ENCODE measurements around the gene CCDC149. TPM values are rescaled to one million over a fixed set of nuclear protein-coding genes. Genes with fewer than 3 reads are reported as not detected.
A peak's percentile ranks its signal among the peaks of the same experiment; 100 is the strongest.

CCDC149 gene
- total and polyA plus RNA-seq, 2 of the 8 experiments (the other 6 are each of a cell fraction or from before 2014, with no cell fraction given) = 2.2 to 5.6 TPM

DNA sequence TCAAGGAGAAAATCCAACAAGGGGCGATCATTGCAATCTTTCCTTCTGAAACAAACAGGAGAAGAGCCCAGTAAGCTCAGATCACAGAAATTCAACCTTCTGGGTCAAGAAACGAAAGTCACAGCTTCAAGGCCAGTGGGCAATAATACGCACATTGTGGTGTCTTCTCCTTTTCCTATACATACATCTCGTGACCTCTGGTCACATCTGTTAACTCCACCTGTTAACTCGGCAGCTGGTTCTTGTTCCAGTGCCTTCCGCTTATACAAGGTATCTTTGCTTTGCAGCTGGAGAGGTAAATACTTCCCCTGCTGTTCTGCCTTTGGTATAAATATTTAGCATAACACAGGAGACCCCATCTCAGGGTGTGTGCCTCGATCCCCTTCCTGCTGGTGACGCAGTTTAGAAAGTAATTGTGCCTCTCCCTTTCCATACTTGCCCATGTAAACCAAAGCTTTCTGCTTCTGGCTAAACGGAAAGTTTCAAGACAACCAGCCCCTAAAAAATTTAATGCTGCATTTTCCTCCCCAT is 45.0 kb downstream of the CCDC149 start:
- 49% methylated on average over 9 of the region's 9 CpGs; no CpG with 5 or more reads in 1 of the 2 experiments for WGBS, 2 experiments (ENCODE audit: extremely low coverage in 1 of 2, insufficient coverage in 1 of 2, insufficient read length in 1 of 2, insufficient replicate concordance in 2 of 2, low coverage in 1 of 2, low lambda C conversion rate in 2 of 2, missing lambda C conversion rate in 1 of 2)
- TF ChIP-seq, protein P1, sequence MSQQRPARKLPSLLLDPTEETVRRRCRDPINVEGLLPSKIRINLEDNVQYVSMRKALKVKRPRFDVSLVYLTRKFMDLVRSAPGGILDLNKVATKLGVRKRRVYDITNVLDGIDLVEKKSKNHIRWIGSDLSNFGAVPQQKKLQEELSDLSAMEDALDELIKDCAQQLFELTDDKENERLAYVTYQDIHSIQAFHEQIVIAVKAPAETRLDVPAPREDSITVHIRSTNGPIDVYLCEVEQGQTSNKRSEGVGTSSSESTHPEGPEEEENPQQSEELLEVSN (IDR thresholded peaks at IDR 0.05) = peak; percentile 30; the same call in 1 of the 2 replicates
- TF ChIP-seq EP300 (IDR thresholded peaks at IDR 0.05; ENCODE audit: borderline replicate concordance in 1 of 2, low read depth in 2 of 2, low read length in 2 of 2) = no peak; a peak in 1 of 3 replicates
- peak; percentile 79; the same call in 1 of the 2 replicates for TF ChIP-seq TCF12 (IDR thresholded peaks at IDR 0.05; ENCODE audit: low read depth, low read length)
- TF ChIP-seq, protein P2, sequence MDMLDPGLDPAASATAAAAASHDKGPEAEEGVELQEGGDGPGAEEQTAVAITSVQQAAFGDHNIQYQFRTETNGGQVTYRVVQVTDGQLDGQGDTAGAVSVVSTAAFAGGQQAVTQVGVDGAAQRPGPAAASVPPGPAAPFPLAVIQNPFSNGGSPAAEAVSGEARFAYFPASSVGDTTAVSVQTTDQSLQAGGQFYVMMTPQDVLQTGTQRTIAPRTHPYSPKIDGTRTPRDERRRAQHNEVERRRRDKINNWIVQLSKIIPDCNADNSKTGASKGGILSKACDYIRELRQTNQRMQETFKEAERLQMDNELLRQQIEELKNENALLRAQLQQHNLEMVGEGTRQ (IDR thresholded peaks at IDR 0.05; ENCODE audit: low read length) = peak; percentile 38; the same call in 1 of the 2 replicates
- TF ChIP-seq TEAD4 (IDR thresholded peaks at IDR 0.05; ENCODE audit: low read depth, low read length) = 0 out of 2 replicates have a peak, but pooled peaks have one; percentile 3
- no peak overlapping the region for H3K14ac ChIP-seq (ENCODE audit: insufficient read length)
- H3K18ac ChIP-seq (ENCODE audit: extremely low read depth, low read length) = no peak overlapping the region
- H3K79me2 ChIP-seq (ENCODE audit: control insufficient read depth in 1 of 2, insufficient read depth in 2 of 2, low read length in 2 of 2) = no peaks in the 10 kb centered on the region
- H2AK5ac ChIP-seq (ENCODE audit: low read depth, low read length) = peak overlapping the region; percentile 69; the same call in 1 of the 2 replicates
- ChIA-PET POLR2A (ENCODE audit: partially characterized antibody) (no interaction called here), CTCF (ENCODE audit: partially characterized antibody) (interaction anchor here (0.5 to 3.8 kb wide), 8 partner anchors 9 to 118 kb away, joined by 3 to 16 read pairs (median 4); no protein-coding TSS in a partner anchor)
- no peak overlapping the region for H4K8ac ChIP-seq (ENCODE audit: extremely low read depth, insufficient read depth, low read length)
- peak overlapping the region; percentile 69; the same call in 1 of the 2 replicates for H2BK12ac ChIP-seq (ENCODE audit: low read depth, low read length)
- H3K4me2 ChIP-seq (ENCODE audit: insufficient read depth in 1 of 2, low read depth in 2 of 2, low read length in 2 of 2) = peak overlapping the region; percentile 45 to 63; a peak in 3 of 4 replicates
- no peak overlapping the region for H3K23ac ChIP-seq (ENCODE audit: insufficient read length)
- H3K27me3 ChIP-seq (replicated peaks in 1 of 4; ENCODE audit: control insufficient read depth in 3 of 4, extremely low read depth in 1 of 4, insufficient read depth in 3 of 4, low read length in 3 of 4) = no peaks in the 10 kb centered on the region; a peak in 1 of 7 replicates
- H3K23me2 ChIP-seq (ENCODE audit: low read depth, low read length) = no peaks in the 10 kb centered on the region
- no peak overlapping the region for H3K4ac ChIP-seq (replicated peaks; ENCODE audit: insufficient read length, low read depth, low read length)
- DNase-seq (ENCODE audit: low read depth in 1 of 2, low spot score in 2 of 2) (no peak), FAIRE-seq (peak; percentile 88)
- H3K4me3 ChIP-seq (ENCODE audit: extremely low read depth in 1 of 4, insufficient read depth in 2 of 4, low read depth in 3 of 4, low read length in 4 of 4) = peak overlapping the region in 1 of 4 experiments; percentile 11; a peak in 1 of 8 replicates
- H3K56ac ChIP-seq (replicated peaks; ENCODE audit: insufficient read length, low read depth, low read length) = no peak overlapping the region
- H3K9ac ChIP-seq (replicated peaks in 1 of 4; ENCODE audit: extremely low read depth in 1 of 4, low read depth in 3 of 4, low read length in 3 of 4) = no peak overlapping the region
- H3K79me1 ChIP-seq (ENCODE audit: low read depth, low read length) = no peaks in the 10 kb centered on the region
- peaks cover 0 to 9% (median 1%) of the 10 kb centered on the region in 4 experiments; a peak in 3 of 8 replicates for H3K36me3 ChIP-seq (ENCODE audit: control insufficient read depth in 2 of 4, insufficient read depth in 4 of 4, low read length in 3 of 4)
- no peak overlapping the region for H2AFZ ChIP-seq (ENCODE audit: low read length)
- H2BK20ac ChIP-seq (ENCODE audit: low read length) = peak overlapping the region; percentile 81
- peaks cover 4 to 12% of the 10 kb centered on the region in 2 experiments for H3K9me3 ChIP-seq (ENCODE audit: insufficient read depth in 2 of 2, low read depth in 1 of 2, low read length in 1 of 2)
- H4K20me1 ChIP-seq (replicated peaks in 1 of 2; ENCODE audit: control insufficient read depth in 1 of 2, insufficient read depth in 2 of 2, low read length in 2 of 2) = no peaks in the 10 kb centered on the region
- H4K5ac ChIP-seq (ENCODE audit: insufficient read length, low read depth, low read length) = no peak overlapping the region
- peak overlapping the region; percentile 28 for H2BK120ac ChIP-seq (replicated peaks; ENCODE audit: low read depth, low read length)
- no peak overlapping the region for H4K91ac ChIP-seq (replicated peaks; ENCODE audit: insufficient read length, low read length)
- H2BK15ac ChIP-seq (ENCODE audit: low read length) = 0 out of 2 replicates have a peak overlapping the region, but pooled peaks have one; percentile 33
- peak overlapping the region; percentile 72; the same call in 1 of the 2 replicates for H2BK5ac ChIP-seq (ENCODE audit: low read depth, low read length)
- peak overlapping the region; percentile 42; the same call in 1 of the 2 replicates for H3K27ac ChIP-seq (ENCODE audit: low read depth, low read length)
- H3K4me1 ChIP-seq (replicated peaks in 1 of 4; ENCODE audit: control insufficient read depth in 3 of 4, insufficient read depth in 4 of 4, low read length in 3 of 4) = peaks cover 7 to 18% (median 12%) of the 10 kb centered on the region in 4 experiments; a peak in 6 of 7 replicates
